Activated CD8-positive, alpha-beta memory T cell treated with anti-CD3 and anti-CD28 coated beads, Interleukin-2, amount 50 U/mL, for 1 hour (primary cell): ENCODE data around the gene RND1.
A peak's percentile ranks its signal among the peaks of the same experiment; 100 is the strongest.
"Not testable (repeated sequence)": the region's sequence is repeated elsewhere in the genome, so short reads cannot be mapped to it uniquely, and the experiment has no call there.

Source experiments
- DNase-seq: peaks from one replicate; pipeline ENCODE4 v3.0.0-alpha.2; 2020; ENCODE audit errors: extremely low read depth

Gene RND1

DNA sequence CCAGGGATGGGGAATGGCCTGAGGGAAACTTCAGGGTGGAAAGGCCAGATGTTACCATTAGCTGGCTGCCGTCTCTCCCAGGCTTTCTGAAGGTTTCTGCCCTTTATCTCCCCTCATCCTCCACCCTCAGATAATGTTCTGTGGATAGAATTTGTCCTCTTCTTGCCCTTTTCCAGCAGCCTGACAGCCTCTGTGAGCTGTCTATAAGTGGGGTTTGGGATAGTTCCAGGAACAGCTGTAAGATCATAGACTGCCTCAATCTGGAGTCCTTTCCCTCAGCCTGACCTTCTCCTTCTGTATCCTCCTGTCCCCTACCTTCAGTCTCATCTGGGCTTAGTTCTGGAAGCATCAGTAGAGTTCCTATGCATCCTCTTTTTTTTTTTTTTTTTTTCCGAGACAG lies 2.8 kb upstream of the RND1 start:
- no peak for DNase-seq

DNA sequence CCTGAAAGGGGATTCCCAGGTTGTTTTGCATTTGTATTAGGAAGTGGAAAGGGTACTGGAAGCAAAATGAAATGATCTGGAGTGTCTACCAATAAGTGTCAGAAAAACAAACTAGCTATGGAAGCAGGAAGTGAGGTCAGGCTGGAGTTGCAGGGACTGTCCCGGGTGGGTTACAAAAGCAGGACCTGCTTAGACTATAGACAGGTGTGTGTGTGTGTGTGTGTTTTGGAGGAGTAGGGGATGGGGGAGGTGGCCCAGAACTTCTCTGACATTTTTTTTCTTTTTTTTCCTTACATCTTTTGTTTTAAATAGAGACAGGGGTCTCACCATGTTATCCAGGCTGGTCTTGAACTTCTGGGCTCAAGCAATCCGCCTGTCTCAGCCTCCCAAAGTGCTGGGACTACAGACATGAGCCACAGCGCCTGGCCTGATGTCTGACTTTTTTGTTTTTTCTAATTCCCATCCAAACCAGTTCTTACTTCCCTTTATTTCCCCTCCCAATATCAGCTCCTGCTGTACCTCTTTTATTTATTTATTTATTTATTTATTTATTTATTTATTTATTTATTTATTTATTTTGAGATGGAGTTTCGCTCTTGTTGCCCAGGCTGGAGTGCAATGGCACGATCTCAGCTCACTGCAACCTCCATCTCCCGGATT lies 512 bp upstream of the RND1 start:
- no peak for DNase-seq

DNA sequence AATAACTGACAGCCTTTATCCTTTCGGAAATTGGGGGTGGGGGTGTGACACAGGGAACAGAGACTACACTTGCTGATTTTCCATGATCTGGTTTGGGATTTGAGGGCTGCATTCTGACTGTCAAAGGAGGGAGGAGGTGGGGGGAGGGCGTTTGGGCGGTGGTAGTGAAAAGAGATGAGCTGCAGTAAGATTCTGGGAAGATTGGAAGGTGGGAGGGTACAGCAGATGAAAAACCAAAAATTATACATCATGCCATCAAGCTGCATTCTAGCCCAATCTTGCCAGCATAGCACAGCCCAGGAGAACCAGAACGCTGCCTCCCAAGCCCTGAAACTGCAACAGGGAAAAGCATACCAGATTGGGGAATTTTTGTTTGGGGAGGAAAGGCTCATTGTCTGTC lies 2.4 kb downstream of the RND1 start:
- DNase-seq, result no peak

DNA sequence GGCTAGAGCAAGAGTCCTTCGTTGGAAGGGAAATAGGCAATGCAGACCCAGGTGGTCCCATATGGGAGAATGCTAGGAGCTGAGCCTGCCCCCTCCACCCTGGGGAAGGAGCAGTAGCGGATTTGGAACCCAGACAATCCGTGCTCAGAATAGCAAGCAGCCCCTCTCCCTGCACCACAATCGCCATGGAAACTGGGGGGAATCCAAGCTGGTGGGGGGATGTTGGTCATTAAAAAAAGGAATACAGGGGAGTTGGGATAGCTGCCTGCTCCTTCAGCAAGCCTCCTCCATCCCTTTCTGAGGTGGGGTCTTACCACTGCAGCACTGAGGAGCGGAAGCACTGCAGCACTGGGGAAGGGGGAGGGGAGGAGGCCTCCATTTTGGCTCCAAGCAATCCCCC lies 2.9 kb downstream of the RND1 start:
- no peak for DNase-seq

DNA sequence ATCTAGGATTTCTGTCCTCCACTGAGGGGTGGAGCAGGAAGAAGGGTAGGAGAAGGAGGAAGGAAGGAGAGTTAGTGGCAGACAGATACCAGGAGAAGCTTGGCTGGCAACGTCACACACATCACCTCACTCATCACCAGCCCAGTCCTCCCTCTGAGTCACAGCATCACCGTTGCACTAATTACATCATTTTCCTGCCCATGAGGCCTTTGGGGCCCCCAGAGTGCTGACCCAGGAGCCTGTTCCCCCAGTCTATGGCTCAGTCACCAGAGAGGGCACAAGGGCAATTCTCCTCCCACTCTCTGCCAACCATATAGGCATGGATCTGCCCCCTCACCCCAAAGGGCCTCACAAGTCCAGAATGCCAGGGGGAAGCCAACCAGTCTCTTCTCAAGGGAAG lies 4.6 kb downstream of the RND1 start:
- DNase-seq, result no peak

DNA sequence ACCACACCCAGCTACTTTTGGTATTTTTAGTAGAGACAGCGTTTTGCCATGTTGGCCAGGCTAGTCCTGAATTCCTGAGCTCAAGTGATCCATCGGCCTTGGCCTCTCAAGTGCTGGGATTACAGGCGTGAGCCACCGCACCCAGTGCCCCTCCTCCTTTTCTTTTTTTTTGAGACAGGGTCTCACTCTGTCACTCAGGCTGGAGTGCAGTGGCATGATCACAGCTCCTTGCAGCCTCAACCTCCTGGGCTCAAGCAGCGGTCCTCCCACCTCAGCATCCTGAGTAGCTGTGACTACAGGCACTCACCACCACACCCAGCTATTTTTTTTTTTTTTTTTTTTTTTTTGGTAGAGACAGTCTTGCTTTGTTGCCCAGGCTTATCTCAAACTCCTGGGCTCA lies 5.4 kb downstream of the RND1 start:
- DNase-seq, result not testable (repeated sequence)

DNA sequence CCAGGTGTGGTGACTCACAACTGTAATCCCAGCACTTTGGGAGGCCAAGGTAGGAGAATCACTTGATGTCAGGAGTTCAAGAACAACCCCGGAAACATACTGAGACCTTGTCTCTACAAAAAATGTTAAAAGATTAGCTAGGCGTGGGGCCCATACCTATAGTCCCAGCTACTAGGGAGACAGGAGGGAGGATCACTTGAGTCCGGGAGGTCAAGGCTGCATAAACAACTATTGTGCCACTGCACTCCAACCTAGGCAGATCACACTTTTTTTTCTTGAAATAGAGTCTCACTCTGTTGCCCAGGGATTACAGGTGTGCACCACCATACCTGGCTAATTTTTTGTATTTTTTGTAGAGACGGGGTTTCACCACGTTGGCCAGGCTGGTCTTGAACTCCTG lies 6.1 kb downstream of the RND1 start:
- DNase-seq, result no peak

DNA sequence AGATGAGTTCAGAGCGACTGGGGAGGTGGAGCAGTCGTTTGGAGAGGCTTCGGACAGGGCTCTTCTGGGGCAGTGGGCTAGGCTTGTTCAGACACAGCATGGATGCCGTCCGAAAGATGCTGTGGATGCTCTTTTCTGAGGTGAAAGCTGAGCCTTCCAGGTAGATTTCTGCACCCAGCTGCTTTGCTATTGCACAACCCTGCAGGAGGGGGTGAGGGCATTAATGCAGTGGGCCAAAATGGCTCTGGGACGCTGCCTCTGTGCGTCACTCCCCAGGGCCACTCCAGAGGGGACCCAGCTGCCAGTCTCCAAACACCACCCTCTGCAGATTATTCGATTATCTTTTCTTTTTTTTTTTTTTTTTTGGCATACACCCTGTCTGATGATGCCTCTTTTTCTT lies 7.6 kb downstream of the RND1 start:
- DNase-seq, result no peak

DNA sequence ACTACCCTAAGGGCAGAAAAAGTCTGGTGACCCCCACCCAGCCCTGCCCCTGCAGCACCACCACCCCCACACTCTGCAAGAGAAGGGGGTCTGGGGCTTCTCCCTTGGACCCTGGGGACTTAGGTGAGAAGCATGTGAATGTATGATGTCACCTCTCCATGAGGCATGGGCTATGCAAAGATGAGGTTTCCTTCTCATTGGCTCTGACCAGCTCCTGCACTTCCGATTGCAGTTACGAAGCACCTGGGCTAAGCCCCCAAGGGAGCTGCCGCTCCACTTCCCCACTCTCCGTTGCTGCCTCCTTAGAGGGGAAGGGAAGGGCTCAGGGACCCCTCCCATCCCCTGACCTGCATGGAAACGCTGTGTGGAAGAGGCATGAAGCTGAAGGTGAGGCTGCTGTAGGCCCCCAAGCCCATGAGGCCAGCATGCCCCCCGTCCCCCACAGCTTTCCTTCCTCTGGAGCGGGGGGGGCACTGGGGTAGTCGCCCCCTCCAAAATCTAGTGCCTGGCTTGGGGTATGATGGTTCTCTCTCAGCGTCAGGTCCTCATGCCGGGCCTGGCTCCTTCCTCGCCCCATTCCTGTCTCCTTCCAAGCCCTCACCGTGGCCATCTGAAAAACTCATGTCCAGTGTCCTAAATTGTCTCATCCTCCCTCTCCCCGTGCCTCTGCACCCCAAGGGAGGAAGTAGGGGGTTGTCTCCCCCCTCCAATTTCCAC lies 8.2 kb downstream of the RND1 start:
- DNase-seq, result no peak

DNA sequence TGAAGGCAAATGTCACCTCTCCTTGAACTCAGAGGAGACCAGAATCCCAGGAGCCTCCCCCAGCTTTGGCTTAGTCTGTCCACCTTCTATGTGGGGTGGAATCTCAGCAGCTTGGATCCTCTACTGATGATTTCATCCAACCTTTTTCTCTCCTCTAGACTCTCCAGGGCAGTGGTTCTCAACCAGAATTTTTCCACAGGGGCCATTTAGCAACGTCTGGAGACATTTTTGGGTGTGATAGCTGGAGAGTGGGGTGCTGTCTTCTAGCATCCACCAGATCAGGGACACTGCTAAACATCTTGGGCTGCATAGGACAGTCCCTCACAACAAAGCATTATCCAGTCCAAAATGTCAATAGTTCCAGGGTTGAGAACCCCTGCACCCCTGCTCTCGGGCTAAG lies 9.3 kb downstream of the RND1 start:
- DNase-seq, result no peak

DNA sequence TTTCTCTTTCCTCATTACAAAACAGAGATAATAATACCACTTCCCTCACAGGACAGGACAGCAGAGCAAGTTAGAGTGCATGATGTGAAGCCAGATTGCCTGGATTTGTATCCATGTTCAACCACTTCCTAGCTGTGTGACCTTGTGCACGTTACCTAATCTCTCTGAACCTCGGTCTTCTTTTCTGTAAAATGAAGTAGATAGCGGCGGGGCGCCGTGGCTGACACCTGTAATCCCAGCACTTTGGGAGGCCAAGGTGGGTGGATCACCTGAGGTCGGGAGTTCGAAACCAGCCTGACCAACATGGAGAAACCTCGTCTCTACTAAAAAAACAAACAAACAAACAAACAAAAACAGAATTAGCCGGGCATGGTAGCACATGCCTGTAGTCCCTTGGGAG lies 10.7 kb downstream of the RND1 start:
- DNase-seq, result not testable (repeated sequence)

DNA sequence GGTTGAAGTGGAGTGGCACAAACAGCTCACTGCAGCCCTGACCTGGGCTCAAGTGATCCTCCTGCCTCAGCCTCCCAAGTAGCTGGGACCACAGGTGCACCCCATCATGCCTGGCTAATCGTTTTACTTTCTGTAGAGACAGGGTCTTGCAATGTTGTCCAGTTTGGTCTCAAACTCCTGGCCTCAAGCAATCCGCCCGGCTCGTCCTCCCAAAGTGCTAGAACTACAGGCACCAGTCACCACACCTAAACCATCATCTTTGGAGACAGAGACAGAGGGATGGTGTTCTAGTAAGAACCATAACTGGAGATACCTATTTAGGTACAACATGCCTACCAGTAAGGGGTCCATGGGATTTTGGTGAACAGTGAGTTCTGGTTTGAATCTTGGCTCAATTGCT lies 11.2 kb downstream of the RND1 start:
- DNase-seq, result no peak

DNA sequence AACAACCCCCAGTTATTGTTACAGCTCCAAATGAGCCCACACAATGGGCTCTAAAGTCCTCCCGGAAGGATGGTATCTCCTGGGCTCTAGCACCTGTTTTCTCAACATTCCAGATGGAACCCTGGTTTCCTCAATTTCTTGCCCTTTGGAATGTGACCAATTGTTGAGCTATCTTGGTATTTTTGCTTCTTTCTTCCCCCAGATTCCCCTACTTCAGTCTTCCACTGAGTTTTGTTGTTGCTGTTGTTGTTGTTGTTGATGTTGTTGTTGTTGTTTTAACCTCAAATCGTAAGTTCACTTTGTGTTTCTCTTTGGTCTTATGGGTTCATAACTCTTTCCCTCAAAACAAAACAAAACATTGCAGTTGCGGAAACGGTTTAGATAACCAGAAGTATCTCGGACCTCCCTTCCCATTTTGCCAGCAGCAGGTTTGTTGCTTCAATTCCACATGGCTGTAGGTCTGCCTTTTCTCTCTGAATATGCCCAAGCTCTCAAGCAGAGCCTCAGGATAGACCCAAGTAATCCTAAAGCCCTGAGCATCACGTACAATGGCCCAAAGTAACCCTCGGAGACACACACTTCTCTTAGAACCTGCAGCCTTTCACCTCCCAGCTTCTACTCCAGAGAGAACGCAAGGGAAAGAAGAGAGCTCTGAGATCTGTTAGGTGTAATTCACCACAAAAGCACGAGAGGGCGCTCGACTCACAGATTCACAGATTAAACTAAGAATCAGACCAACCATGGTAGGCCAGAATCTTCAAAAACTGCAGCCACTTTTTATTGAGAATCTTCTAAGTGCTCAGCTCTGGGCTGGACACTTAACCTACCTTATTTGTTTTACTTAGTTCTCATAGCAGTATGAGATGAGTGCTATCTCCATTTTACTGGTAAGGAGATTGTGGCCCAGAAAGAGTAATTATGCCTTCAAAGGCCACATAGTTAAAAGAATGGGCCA lies 12.7 kb downstream of the RND1 start:
- peak; percentile 54 for DNase-seq

DNA sequence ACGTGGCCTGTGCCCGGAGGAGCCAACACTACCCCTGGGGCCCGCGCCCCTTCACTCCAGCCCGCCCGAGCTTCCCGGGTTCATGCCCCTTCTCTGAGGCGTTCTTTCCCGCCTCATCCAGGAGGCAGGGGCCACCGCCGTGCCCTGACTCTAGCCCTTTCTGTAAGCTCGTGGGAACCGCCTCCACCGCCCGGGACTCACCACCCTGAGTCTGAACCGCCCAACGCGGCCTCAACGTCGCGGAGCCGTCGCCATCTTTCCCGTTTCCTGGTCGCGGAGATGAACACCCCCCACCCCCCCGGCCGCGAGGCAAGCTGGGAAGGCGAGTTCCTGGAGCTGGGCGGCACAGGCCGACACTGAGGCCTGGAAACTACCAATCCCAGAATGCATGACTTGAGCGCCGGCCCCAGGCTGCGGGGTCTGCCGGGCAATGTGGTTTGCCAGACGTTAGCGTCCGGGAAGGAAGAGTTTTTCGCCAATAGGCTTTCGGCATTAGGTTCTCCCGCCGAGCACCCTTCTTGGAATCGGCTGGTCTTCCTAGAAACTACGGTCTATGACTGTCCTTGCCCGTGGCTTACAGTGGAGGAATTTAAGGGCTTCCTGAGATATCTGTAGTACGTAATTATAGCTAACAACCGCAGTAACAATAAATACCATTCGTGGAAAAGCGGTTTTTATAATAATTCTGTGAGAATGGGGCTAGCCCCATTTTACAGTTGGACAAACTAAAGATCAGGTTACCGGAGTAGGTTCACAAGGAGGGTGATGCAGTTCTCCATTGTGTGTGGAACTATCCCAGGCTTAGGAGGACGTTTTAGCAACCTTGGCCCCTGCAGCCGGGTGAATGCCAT lies 13.6 kb downstream of the RND1 start, which contains the start of gene DDX23:
TSS of gene DDX23 (minus strand) at position 281 of the 851 bp plus-strand sequence. CDS start 6,381 bp downstream, outside the sequence.
- DNase-seq, result peak; percentile 71

DNA sequence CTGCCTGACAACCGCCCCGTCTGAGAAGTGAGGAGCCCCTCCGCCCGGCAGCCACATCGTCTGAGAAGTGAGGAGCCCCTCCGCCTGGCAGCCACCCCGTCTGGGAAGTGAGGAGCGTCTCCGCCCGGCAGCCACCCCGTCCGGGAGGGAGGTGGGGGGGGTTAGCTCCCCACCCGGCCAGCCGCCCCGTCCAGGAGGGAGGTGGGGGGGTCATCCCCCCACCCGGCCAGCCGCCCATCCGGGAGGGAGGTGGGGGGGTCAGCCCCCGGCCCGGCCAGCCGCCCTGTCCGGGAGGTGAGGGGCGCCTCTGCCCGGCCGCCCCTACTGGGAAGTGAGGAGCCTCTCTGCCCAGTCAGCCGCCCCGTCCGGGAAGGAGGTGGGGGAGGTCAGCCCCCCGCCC lies 23.6 kb downstream of the RND1 start:
- not testable (repeated sequence) for DNase-seq

DNA sequence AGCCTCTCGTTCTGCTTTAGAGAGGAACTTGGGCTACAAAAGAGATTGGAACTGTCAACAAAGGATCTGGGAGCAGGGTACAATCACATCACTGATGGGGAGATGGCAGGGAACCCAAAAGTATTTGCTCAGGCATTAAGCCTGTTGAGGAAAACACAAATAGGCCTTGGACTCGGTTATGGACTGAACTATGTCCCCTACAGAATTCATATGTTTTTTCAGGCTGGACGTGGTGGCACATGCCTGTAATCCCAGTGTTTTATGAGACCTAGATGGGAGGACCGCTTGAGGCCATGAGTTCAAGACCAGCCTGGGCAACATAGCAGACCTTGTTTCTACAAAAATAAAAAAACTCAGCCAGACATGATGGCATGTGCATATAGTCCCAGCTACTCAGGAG lies 27.6 kb downstream of the RND1 start:
- no peak for DNase-seq

DNA sequence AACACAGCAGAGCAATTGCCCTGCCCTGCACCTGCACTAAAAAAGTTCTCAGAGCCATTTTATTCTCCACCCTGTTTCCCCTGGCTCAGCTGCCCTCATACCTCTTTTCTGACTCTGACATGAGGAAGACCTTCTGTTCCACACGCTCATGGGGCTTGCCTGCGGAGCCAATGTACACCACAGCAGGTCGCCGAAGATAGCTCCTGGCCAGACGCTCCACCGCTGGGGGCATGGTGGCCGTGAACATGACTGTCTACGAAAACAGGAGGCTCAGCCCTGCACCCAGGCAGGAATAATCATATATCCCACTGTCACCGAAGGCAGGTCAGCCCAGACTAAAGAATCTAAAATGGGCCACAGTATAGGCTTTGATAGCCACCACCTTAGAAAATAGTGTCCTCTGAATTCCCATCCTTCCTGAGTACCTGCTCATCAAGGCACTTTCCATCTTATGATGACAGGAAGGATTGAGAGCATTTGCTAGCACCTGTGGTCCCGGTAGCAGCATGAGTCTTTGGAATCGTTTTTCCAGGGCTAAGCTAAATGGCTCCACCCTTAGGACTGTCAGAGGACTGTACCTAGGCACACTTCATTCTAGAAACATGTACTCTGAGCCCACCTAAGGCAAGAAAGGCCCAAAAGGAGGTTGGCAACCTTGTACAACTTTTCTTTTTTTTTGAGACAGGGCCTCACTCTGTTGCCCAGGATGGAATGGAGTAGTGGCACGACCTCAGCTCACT lies 33.2 kb downstream of the RND1 start:
- DNase-seq, result no peak

DNA sequence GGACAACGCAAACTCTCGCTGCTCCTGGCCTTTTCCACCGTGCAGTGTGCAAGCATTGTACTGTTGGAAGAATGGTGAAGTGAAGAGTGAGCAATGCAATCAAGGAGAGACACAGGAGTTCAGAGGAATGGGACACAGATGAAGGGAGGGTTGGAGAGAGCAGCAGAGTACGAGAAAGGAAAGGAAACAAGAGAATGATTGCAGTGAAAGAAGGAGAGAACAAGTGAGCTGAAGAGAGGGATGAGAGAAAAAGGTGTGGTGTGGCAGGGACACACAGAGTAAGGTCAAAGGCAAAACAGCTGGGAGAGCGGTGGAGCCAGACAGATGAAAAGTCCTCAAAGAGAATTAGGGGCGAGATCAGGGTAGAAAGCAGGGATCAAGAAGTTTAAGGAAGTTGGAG lies 34.4 kb downstream of the RND1 start:
- no peak for DNase-seq

DNA sequence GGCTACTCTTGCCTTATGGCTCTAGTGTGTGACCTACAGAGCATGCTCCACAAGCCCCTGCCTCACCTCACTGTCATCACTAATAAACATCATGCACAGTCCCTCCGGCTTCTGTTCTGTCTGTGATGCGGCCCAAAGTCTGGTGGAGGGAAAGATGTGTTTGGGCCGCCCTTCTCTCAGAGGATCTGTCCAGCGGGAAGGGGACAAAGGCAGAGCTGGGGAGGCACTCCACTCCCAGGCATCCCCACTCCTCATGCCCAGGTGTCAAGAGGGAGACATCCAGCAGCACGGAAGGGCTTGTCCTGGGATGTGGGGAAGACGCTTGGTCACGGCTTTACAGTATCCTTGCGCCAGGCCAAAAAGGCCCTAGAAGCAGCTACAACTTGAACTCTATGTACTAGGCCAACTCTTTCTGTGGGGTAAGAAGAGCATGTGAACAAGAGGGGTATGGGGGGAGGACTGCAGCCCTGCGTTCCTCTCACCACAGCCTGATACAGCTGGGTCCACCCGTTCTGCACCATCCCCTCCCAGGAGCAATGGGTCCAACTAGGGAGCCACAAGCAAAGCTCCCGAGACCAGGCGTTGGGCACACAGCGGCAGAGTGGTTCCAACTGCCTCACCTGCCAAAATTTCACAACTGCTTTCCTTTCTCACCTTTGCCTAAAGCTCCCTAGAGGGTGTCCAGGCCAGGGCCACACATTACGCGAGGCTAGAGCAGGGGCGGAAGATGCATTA lies 36.7 kb downstream of the RND1 start:
- no peak for DNase-seq

DNA sequence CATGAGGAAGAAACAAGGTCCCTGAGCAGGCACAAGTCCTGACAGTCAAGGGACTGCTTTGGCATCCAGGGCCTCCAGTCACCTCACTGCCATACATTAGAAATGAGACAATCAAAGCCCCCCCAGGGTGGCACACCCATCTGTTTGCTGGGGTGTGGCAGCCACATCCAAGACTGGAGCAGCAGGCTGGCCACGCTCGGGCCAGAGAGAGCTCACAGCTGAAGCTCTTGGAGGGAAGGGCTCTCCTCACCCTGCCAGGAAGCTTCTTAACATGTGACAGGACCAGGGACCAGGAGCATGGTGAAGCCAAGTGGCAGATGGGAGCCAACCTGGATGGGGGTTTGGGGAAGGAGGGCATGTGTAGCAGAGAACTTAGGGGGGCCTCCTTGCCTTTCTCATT lies 37.4 kb downstream of the RND1 start:
- no peak for DNase-seq
